ENCODE data around the gene SOST.

- no peak for TF ChIP-seq EZH2 (IDR thresholded peaks at IDR 0.05; ENCODE audit: borderline replicate concordance, low read depth, low read length, severe bottlenecking)
- TF ChIP-seq, protein P1, sequence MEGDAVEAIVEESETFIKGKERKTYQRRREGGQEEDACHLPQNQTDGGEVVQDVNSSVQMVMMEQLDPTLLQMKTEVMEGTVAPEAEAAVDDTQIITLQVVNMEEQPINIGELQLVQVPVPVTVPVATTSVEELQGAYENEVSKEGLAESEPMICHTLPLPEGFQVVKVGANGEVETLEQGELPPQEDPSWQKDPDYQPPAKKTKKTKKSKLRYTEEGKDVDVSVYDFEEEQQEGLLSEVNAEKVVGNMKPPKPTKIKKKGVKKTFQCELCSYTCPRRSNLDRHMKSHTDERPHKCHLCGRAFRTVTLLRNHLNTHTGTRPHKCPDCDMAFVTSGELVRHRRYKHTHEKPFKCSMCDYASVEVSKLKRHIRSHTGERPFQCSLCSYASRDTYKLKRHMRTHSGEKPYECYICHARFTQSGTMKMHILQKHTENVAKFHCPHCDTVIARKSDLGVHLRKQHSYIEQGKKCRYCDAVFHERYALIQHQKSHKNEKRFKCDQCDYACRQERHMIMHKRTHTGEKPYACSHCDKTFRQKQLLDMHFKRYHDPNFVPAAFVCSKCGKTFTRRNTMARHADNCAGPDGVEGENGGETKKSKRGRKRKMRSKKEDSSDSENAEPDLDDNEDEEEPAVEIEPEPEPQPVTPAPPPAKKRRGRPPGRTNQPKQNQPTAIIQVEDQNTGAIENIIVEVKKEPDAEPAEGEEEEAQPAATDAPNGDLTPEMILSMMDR (IDR thresholded peaks at IDR 0.05; ENCODE audit: extremely low read depth in 1 of 2, insufficient read depth in 1 of 2, low read depth in 1 of 2, low read length in 2 of 2), result no peak
- TF ChIP-seq POLR2AphosphoS5 (IDR thresholded peaks at IDR 0.05; ENCODE audit: insufficient read depth, low read depth, low read length), result no peak
- TF ChIP-seq POLR2A (IDR thresholded peaks at IDR 0.05; ENCODE audit: low read depth, low read length), result no peak
- no peak for TF ChIP-seq JUN (IDR thresholded peaks at IDR 0.05; ENCODE audit: borderline replicate concordance, insufficient read depth, insufficient read length, low read depth)
Observed at GRCh38 chr17:43756201-43756600, 2.4 kb downstream of the SOST start.
